HEK293 (cell line): ENCODE results near the gene POGZ.

Experiments
- CTCF ChIP-seq: fragments of 450-650 bp; formaldehyde crosslinking; IDR thresholded peaks from 2 replicates; pipeline ENCODE4 v1.5.1; 2016; ENCODE audit warnings: missing biosample characterization, missing genetic modification characterization
- REPIN1 ChIP-seq: fragments of 450-650 bp; formaldehyde crosslinking; IDR thresholded peaks from 2 replicates; pipeline ENCODE4 v1.5.1; 2017; ENCODE audit warnings: missing biosample characterization, missing genetic modification characterization, low read depth
- REST ChIP-seq: fragments of 450-650 bp; formaldehyde crosslinking; IDR thresholded peaks from 2 replicates; pipeline ENCODE4 v1.5.1; 2016; ENCODE audit warnings: missing biosample characterization, missing genetic modification characterization
- ZBTB7A ChIP-seq: fragments of 450-650 bp; formaldehyde crosslinking; IDR thresholded peaks from 2 replicates; pipeline ENCODE4 v1.5.1; 2016; ENCODE audit warnings: low read depth, missing biosample characterization, missing genetic modification characterization
- ZNF146 ChIP-seq: fragments of 450-650 bp; formaldehyde crosslinking; IDR thresholded peaks from 2 replicates; pipeline ENCODE4 v1.5.1; 2016; ENCODE audit warnings: missing biosample characterization, missing genetic modification characterization
- ZNF174 ChIP-seq: fragments of 450-650 bp; formaldehyde crosslinking; IDR thresholded peaks from 2 replicates; pipeline ENCODE4 v1.5.0; 2017; ENCODE audit warnings: missing biosample characterization, mild to moderate bottlenecking, missing genetic modification characterization
- ZNF398 ChIP-seq: fragments of 450-650 bp; formaldehyde crosslinking; IDR thresholded peaks from 2 replicates; pipeline ENCODE4 v1.5.1; 2017; ENCODE audit warnings: missing biosample characterization, missing genetic modification characterization
- ZNF48 ChIP-seq: fragments of 450-650 bp; formaldehyde crosslinking; IDR thresholded peaks from 2 replicates; pipeline ENCODE4 v1.5.1; 2016; ENCODE audit warnings: missing biosample characterization, missing genetic modification characterization
- ZNF558 ChIP-seq: fragments of 450-650 bp; formaldehyde crosslinking; IDR thresholded peaks from 2 replicates; pipeline ENCODE4 v1.5.1; 2016; ENCODE audit warnings: missing biosample characterization, missing genetic modification characterization

- TF ChIP-seq ZNF174 (tag by site-specific recombination) (no peak), ZBTB7A (tag by site-specific recombination) (no peak), ZNF146 (tag by site-specific recombination) (no peak), ZNF398 (tag by site-specific recombination) (no peak), REST (tag by site-specific recombination) (no peak), ZNF558 (tag by site-specific recombination) (no peak), ZNF48 (tag by site-specific recombination) (no peak), CTCF (tag by site-specific recombination) (no peak), REPIN1 (tag by site-specific recombination) (no peak)
Measured at GRCh38 chr1:151486557-151486956, 27.3 kb upstream of the POGZ start.
